HG03457 (cell line): Measurements from ENCODE around the gene CYP2C19.
"Not testable (repeated sequence)": the region's sequence is repeated elsewhere in the genome, so short reads cannot be mapped to it uniquely, and the experiment has no call there.

Experiments used
- ATAC-seq: cut with Tn5 transposase; IDR thresholded peaks from one replicate; pipeline ENCODE4 v1.9.1; 2021; ENCODE audit warnings: moderate number of reproducible peaks; ENCODE audit not compliant: unreplicated experiment

Gene CYP2C19

GRCh38 chr10:94762393-94762792 is at the start of gene CYP2C19:
TSS of gene CYP2C19 (plus strand) at chr10:94762681. CDS start at chr10:94762706, 25 bp downstream.
- ATAC-seq, result no peak

- no peak for ATAC-seq
Measured at GRCh38 chr10:94725871-94726270, 36.6 kb upstream of the CYP2C19 start.

GRCh38 chr10:94735197-94735596 is 27.3 kb upstream of the CYP2C19 start:
- ATAC-seq, result no peak

GRCh38 chr10:94738588-94738987 is 23.9 kb upstream of the CYP2C19 start:
- no peak for ATAC-seq

GRCh38 chr10:94747137-94747536 is 15.3 kb upstream of the CYP2C19 start:
- no peak for ATAC-seq

- ATAC-seq, result no peak
Measured at GRCh38 chr10:94747838-94748237, 14.6 kb upstream of the CYP2C19 start.

- ATAC-seq, result no peak
Measured at GRCh38 chr10:94757916-94758315, 4.6 kb upstream of the CYP2C19 start.

- no peak for ATAC-seq
Measured at GRCh38 chr10:94760586-94761178, 1.8 kb upstream of the CYP2C19 start.

- ATAC-seq, result not testable (repeated sequence)
Measured at GRCh38 chr10:94775425-94775824, 12.9 kb downstream of the CYP2C19 start.

GRCh38 chr10:94777886-94778458 is 15.5 kb downstream of the CYP2C19 start:
- ATAC-seq, result no peak

GRCh38 chr10:94780844-94781243 is 18.4 kb downstream of the CYP2C19 start:
- ATAC-seq, result no peak

- no peak for ATAC-seq
Measured at GRCh38 chr10:94784256-94784655, 21.8 kb downstream of the CYP2C19 start.

- ATAC-seq, result no peak
Measured at GRCh38 chr10:94785211-94785610, 22.7 kb downstream of the CYP2C19 start.

GRCh38 chr10:94800551-94800950 is 38.1 kb downstream of the CYP2C19 start:
- ATAC-seq, result not testable (repeated sequence)

GRCh38 chr10:94803307-94803706 is 40.8 kb downstream of the CYP2C19 start:
- no peak for ATAC-seq

- ATAC-seq, result not testable (repeated sequence)
Measured at GRCh38 chr10:94830025-94830424, 67.5 kb downstream of the CYP2C19 start.

- ATAC-seq, result no peak
Measured at GRCh38 chr10:94846204-94846603, 83.7 kb downstream of the CYP2C19 start.

GRCh38 chr10:94850766-94851165 is 88.3 kb downstream of the CYP2C19 start:
- ATAC-seq, result no peak

- no peak for ATAC-seq
Measured at GRCh38 chr10:94851263-94851662, 88.8 kb downstream of the CYP2C19 start.

- ATAC-seq, result no peak
Measured at GRCh38 chr10:94852438-94852837, 90.0 kb downstream of the CYP2C19 start.

GRCh38 chr10:94853065-94853464 is 90.6 kb downstream of the CYP2C19 start:
- ATAC-seq, result no peak

GRCh38 chr10:94858005-94858404 is 95.5 kb downstream of the CYP2C19 start:
- ATAC-seq, result no peak

GRCh38 chr10:94859086-94859485 is 96.6 kb downstream of the CYP2C19 start:
- ATAC-seq, result no peak
